ENCODE data around the gene FZD4. TPM values are rescaled to one million over a fixed set of nuclear protein-coding genes. Genes with fewer than 3 reads are reported as not detected.

FZD4 gene
- total and polyA plus RNA-seq, 11 donors: 11.6 to 39.6 (median 21.1) TPM

- peaks cover 0 to 48% (median 25%) of the 10 kb centered on the region in 12 donors for H3K4me1 ChIP-seq
These were observed 24.1 kb downstream of the FZD4 start for GRCh38 chr11:86930957-86931547.

GRCh38 chr11:86926975-86927374 is 28.2 kb downstream of the FZD4 start:
- no peaks in the 10 kb centered on the region for H3K36me3 ChIP-seq
- H3K27me3 ChIP-seq: no peaks in the 10 kb centered on the region
- no peak overlapping the region for H3K4me3 ChIP-seq
- H3K9me3 ChIP-seq: no peaks in the 10 kb centered on the region
- peaks cover 0 to 39% (median 13%) of the 10 kb centered on the region in 12 donors for H3K4me1 ChIP-seq
- no peak for DNase-seq
- TF ChIP-seq CTCF (IDR thresholded peaks at IDR 0.05) (no peak), POLR2A (IDR thresholded peaks at IDR 0.05) (no peak)
- 88 to 93% (median 91%) methylated on average over 3 of the region's 3 CpGs for WGBS, 4 donors
- ATAC-seq: no peak
- no peak overlapping the region for H3K27ac ChIP-seq
- intact Hi-C loops (cut with DNase I): no loop called here

More at GRCh38 chr11:86930957-86931547, 24.1 kb downstream of the FZD4 start:
- ATAC-seq (no peak), DNase-seq (no peak)
- Histone ChIP-seq H3K36me3 (peaks cover 0 to 5% (median 0%) of the 10 kb centered on the region in 9 donors), H3K4me3 (no peak overlapping the region), H3K27me3 (no peaks in the 10 kb centered on the region), H3K9me3 (no peaks in the 10 kb centered on the region), H3K27ac (peak overlapping the region in 2 of 12 donors; percentile 32 to 43)
- intact Hi-C loops (cut with DNase I): loop anchor here in 3 of 10 donors (10.0 kb wide), 2 partner anchors 164 to 494 kb away; no protein-coding TSS in a partner anchor
- WGBS, 4 donors: 70 to 84% (median 77%) methylated on average over 1 of the region's 1 CpG
- TF ChIP-seq CTCF (IDR thresholded peaks at IDR 0.05) (no peak), POLR2A (IDR thresholded peaks at IDR 0.05) (no peak)

GRCh38 chr11:86923999-86924766 is 31.0 kb downstream of the FZD4 start:
- DNase-seq (no peak), ATAC-seq (no peak)
- Histone ChIP-seq H3K36me3 (peaks cover 0 to 15% (median 0%) of the 10 kb centered on the region in 9 donors), H3K4me3 (no peak overlapping the region), H3K27ac (peak overlapping the region in 2 of 12 donors; percentile 18 to 25), H3K9me3 (no peaks in the 10 kb centered on the region), H3K27me3 (no peaks in the 10 kb centered on the region), H3K4me1 (peaks cover 0 to 31% (median 11%) of the 10 kb centered on the region in 12 donors)
- WGBS, 4 donors: 78 to 86% (median 80%) methylated on average over 6 of the region's 6 CpGs
- no peak for TF ChIP-seq POLR2A (IDR thresholded peaks at IDR 0.05)
- no peak for TF ChIP-seq CTCF (IDR thresholded peaks at IDR 0.05)
- intact Hi-C loops (cut with DNase I): no loop called here

- intact Hi-C loops (cut with DNase I): no loop called here
- no peak for DNase-seq
- Histone ChIP-seq H3K9me3 (no peaks in the 10 kb centered on the region), H3K36me3 (peaks cover 0 to 15% (median 0%) of the 10 kb centered on the region in 9 donors), H3K27me3 (no peaks in the 10 kb centered on the region), H3K4me1 (peaks cover 0 to 46% (median 22%) of the 10 kb centered on the region in 12 donors), H3K4me3 (no peak overlapping the region), H3K27ac (peak overlapping the region in 1 of 12 donors; percentile 37)
- 95 to 100% (median 99%) methylated on average over 1 of the region's 1 CpG for WGBS, 4 donors
- no peak for ATAC-seq
- TF ChIP-seq POLR2A (IDR thresholded peaks at IDR 0.05) (no peak), CTCF (IDR thresholded peaks at IDR 0.05) (no peak)
These were observed 33.0 kb downstream of the FZD4 start for GRCh38 chr11:86922225-86922624.
